Ishikawa (cell line): ENCODE data around the gene ARHGAP42.

ENCODE experiments used
- CEBPB ChIP-seq: IDR thresholded peaks from 2 replicates; pipeline ENCODE4 v1.6.1; 2012
- CREB1 ChIP-seq: IDR thresholded peaks from 2 replicates; pipeline ENCODE4 v1.6.1; 2012; ENCODE audit warnings: low read depth
- EGR1 ChIP-seq: IDR thresholded peaks from 2 replicates; pipeline ENCODE4 v1.6.1; 2012
- EP300 ChIP-seq: IDR thresholded peaks from 2 replicates; pipeline ENCODE4 v1.6.1; 2012; ENCODE audit warnings: borderline replicate concordance
- FOXM1 ChIP-seq: IDR thresholded peaks from 2 replicates; pipeline ENCODE4 v1.6.1; 2012; ENCODE audit warnings: low read depth, borderline replicate concordance
- MAX ChIP-seq: IDR thresholded peaks from 2 replicates; pipeline ENCODE4 v1.6.1; 2012
- NFIC ChIP-seq: IDR thresholded peaks from 2 replicates; pipeline ENCODE4 v1.6.1; 2012
- RAD21 ChIP-seq: IDR thresholded peaks from 2 replicates; pipeline ENCODE4 v1.6.1; 2012; ENCODE audit warnings: low read depth
- REST ChIP-seq: IDR thresholded peaks from 2 replicates; pipeline ENCODE4 v1.6.1; 2012; ENCODE audit warnings: low read depth, mild to moderate bottlenecking
- TAF1 ChIP-seq: IDR thresholded peaks from 2 replicates; pipeline ENCODE4 v1.6.1; 2012; ENCODE audit warnings: low read depth, mild to moderate bottlenecking
- TCF12 ChIP-seq: IDR thresholded peaks from 2 replicates; pipeline ENCODE4 v1.6.1; 2012; ENCODE audit warnings: low read depth
- TEAD4 ChIP-seq: IDR thresholded peaks from 2 replicates; pipeline ENCODE4 v1.6.1; 2012
- USF1 ChIP-seq: IDR thresholded peaks from 2 replicates; pipeline ENCODE4 v1.6.1; 2012
- YY1 ChIP-seq: IDR thresholded peaks from 2 replicates; pipeline ENCODE4 v1.6.1; 2012; ENCODE audit warnings: low read depth
- ZBTB7A ChIP-seq: IDR thresholded peaks from 2 replicates; pipeline ENCODE4 v1.6.1; 2012; ENCODE audit warnings: low read depth

The ARHGAP42 gene

DNA sequence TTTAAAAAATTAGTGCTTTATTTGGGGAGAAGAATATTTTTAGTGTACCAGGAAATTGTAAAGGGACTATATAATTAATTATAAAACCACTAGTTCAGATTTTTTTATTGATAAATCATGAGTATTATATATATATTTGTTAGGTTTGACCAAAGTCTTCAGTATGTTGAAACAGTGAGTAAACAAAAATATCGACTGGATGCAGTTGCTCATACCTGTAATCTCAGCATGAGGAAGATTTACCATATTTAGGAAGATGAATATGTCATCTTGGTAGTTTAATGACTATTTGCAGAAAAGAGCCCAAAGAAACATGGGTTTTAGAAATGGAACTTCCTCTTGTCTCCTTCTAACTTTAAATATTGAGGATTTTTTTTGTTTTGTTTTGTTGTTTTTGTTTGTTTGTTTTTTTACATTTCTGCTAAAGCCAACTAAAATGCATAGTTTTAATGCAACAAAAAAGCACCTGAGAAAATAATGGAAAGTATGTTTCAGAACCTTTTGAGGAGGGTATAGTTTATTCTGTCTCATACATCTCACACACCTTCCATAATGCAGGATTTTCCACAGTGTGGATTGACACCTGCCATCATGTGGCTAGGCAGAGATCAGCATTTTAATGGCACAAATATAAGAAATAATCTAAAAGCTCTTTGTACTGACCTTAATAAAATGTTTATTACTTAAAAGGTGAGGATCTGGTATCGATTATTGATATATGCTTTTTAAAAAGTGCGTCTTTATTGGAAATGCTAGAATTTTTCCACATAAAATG is 114.3 kb downstream of the ARHGAP42 start:
- TF ChIP-seq EGR1 (no peak), ZBTB7A (no peak), NFIC (no peak), EP300 (no peak), CREB1 (no peak), TAF1 (no peak), YY1 (no peak), TEAD4 (no peak), FOXM1 (no peak)

- no peak for TF ChIP-seq FOXM1
- no peak for TF ChIP-seq EGR1
- TF ChIP-seq TCF12, result no peak
- TF ChIP-seq CREB1, result no peak
- no peak for TF ChIP-seq CEBPB
- no peak for TF ChIP-seq TAF1
Measured at GRCh38 chr11:100805506-100806199, 118.6 kb downstream of the ARHGAP42 start.

DNA sequence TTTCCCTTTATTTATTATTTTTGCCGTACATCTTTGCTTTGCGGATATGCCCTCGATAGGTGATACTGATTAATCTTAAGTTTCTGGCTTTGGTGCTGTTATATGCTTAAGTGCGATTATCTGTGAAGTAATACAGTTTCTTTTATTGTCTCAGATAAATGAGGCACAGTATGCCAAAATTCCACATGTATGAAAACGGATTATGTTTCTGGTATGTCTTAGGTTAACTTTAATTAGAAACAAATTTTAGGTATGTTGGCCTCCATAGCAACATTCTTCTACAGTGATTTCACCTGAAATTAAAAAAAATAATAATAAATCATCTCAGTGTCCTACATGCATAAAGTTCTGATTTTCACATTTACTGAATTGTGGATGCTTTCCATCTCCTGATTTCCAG is 119.2 kb downstream of the ARHGAP42 start:
- TF ChIP-seq TEAD4 (no peak), CEBPB (no peak), MAX (no peak), NFIC (no peak), ZBTB7A (no peak), REST (no peak), RAD21 (no peak), EGR1 (no peak), FOXM1 (no peak), CREB1 (no peak), EP300 (no peak), TCF12 (no peak), TAF1 (no peak), USF1 (no peak), YY1 (no peak)

GRCh38 chr11:100808904-100809491 is 121.9 kb downstream of the ARHGAP42 start:
- no peak for TF ChIP-seq CREB1

GRCh38 chr11:100810146-100810545 is 123.1 kb downstream of the ARHGAP42 start:
- TF ChIP-seq CEBPB (no peak), EP300 (no peak), MAX (no peak), FOXM1 (no peak), RAD21 (no peak), TEAD4 (no peak), USF1 (no peak), CREB1 (no peak), TCF12 (no peak), EGR1 (no peak), REST (no peak), ZBTB7A (no peak), TAF1 (no peak), NFIC (no peak), YY1 (no peak)

DNA sequence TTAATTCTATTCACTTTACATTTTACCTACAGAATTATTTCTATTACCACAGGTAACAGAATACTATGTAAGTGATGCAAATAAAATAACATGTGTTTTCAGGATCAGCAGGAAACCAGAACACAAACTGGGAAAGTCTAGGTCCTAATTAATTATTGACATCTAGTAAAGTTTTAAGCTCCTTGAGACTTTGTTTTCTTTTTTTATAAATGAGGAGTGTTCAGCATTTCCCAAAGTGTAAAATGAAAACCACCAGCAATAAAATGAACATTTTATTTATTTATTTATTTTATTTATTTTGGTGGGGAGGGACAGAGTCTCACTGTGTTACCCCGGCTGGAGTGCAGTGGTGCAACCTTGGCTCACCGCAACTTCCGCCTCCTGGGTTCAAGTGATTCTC is 123.6 kb downstream of the ARHGAP42 start:
- TF ChIP-seq TEAD4, result no peak
- no peak for TF ChIP-seq RAD21
- TF ChIP-seq FOXM1, result no peak
- TF ChIP-seq TCF12, result no peak
- no peak for TF ChIP-seq CREB1
- TF ChIP-seq TAF1, result no peak
- TF ChIP-seq REST, result no peak
- TF ChIP-seq CEBPB, result no peak
- no peak for TF ChIP-seq MAX
